ENCODE measurements around the gene GABPB2. TPM values are rescaled to one million over a fixed set of nuclear protein-coding genes. Genes with fewer than 3 reads are reported as not detected.

Gene GABPB2
- total RNA-seq, 1 donor from 2014 or later, result 3.7 TPM

GRCh38 chr1:151036356-151036755 is 34.2 kb upstream of the GABPB2 start, which contains the start of gene BNIPL:
TSS of gene BNIPL (plus strand) at chr1:151036586. CDS start at chr1:151036726, 140 bp downstream.
- Histone ChIP-seq H3K4me3 (ENCODE audit: low read depth, low read length) (no peak within 1 kb of the TSS), H3K36me3 (ENCODE audit: control insufficient read depth, insufficient read depth, low read length) (no peaks in the 10 kb centered on the region), H3K27me3 (ENCODE audit: control insufficient read depth, insufficient read depth, low read length) (no peaks in the 10 kb centered on the region)
- no peak for TF ChIP-seq CTCF (IDR thresholded peaks at IDR 0.05; ENCODE audit: insufficient read depth, low read length, poor library complexity, severe bottlenecking)
- no peak for DNase-seq (ENCODE audit: low read depth)

- Histone ChIP-seq H3K4me3 (ENCODE audit: low read depth, low read length) (no peak overlapping the region), H3K36me3 (ENCODE audit: control insufficient read depth, insufficient read depth, low read length) (no peaks in the 10 kb centered on the region), H3K27me3 (ENCODE audit: control insufficient read depth, insufficient read depth, low read length) (no peaks in the 10 kb centered on the region)
- DNase-seq (ENCODE audit: low read depth), result no peak
- TF ChIP-seq CTCF (IDR thresholded peaks at IDR 0.05; ENCODE audit: insufficient read depth, low read length, poor library complexity, severe bottlenecking), result no peak
Observed at GRCh38 chr1:151037032-151037431, 33.5 kb upstream of the GABPB2 start.

GRCh38 chr1:151039521-151039920 is 31.0 kb upstream of the GABPB2 start:
- TF ChIP-seq CTCF (IDR thresholded peaks at IDR 0.05; ENCODE audit: insufficient read depth, low read length, poor library complexity, severe bottlenecking), result no peak
- Histone ChIP-seq H3K4me3 (ENCODE audit: low read depth, low read length) (no peak overlapping the region), H3K27me3 (ENCODE audit: control insufficient read depth, insufficient read depth, low read length) (no peaks in the 10 kb centered on the region), H3K36me3 (ENCODE audit: control insufficient read depth, insufficient read depth, low read length) (no peaks in the 10 kb centered on the region)
- no peak for DNase-seq (ENCODE audit: low read depth)

- Histone ChIP-seq H3K36me3 (ENCODE audit: control insufficient read depth, insufficient read depth, low read length) (no peaks in the 10 kb centered on the region), H3K4me3 (ENCODE audit: low read depth, low read length) (no peak overlapping the region), H3K27me3 (ENCODE audit: control insufficient read depth, insufficient read depth, low read length) (no peaks in the 10 kb centered on the region)
- TF ChIP-seq CTCF (IDR thresholded peaks at IDR 0.05; ENCODE audit: insufficient read depth, low read length, poor library complexity, severe bottlenecking), result no peak
- no peak for DNase-seq (ENCODE audit: low read depth)
Observed at GRCh38 chr1:151043163-151043562, 27.4 kb upstream of the GABPB2 start.

GRCh38 chr1:151047591-151047924 is 23.0 kb upstream of the GABPB2 start, which contains the start of gene C1orf56:
TSS of gene C1orf56 (plus strand) at chr1:151047751. CDS start at chr1:151047848, 97 bp downstream.
- Histone ChIP-seq H3K27me3 (ENCODE audit: control insufficient read depth, insufficient read depth, low read length) (no peaks in the 10 kb centered on the region), H3K4me3 (ENCODE audit: low read depth, low read length) (peak within 1 kb of the TSS; percentile 57), H3K36me3 (ENCODE audit: control insufficient read depth, insufficient read depth, low read length) (no peaks in the 10 kb centered on the region)
- TF ChIP-seq CTCF (IDR thresholded peaks at IDR 0.05; ENCODE audit: insufficient read depth, low read length, poor library complexity, severe bottlenecking), result no peak
- no peak for DNase-seq (ENCODE audit: low read depth)

- peaks cover 1% of the 10 kb centered on the region for H3K36me3 ChIP-seq (ENCODE audit: control insufficient read depth, insufficient read depth, low read length)
- no peaks in the 10 kb centered on the region for H3K27me3 ChIP-seq (ENCODE audit: control insufficient read depth, insufficient read depth, low read length)
- peak; percentile 53 for TF ChIP-seq CTCF (IDR thresholded peaks at IDR 0.05; ENCODE audit: insufficient read depth, low read length, poor library complexity, severe bottlenecking)
- no peak for DNase-seq (ENCODE audit: low read depth)
- H3K4me3 ChIP-seq (ENCODE audit: low read depth, low read length), result peak overlapping the region; percentile 57
Observed at GRCh38 chr1:151047925-151048644, 22.5 kb upstream of the GABPB2 start.

All from kidney epithelial cell (primary cell).